Gastrocnemius medialis (tissue), 4 donors: ENCODE data around the gene ANKRD13B.

Experiments used
- POLR2A ChIP-seq, 2 donors: fragments of 450-650 bp; IDR thresholded peaks; one replicate each; pipeline ENCODE4 v1.6.1; 2017; ENCODE audit warnings: antibody characterized with exemption in 2 of 2, mild to moderate bottlenecking in 2 of 2, moderate library complexity in 2 of 2
- TF ChIP-seq, protein P1 (sequence below), 5 experiments: fragments of 450-650 bp in 3 of 5; fragments of 200-600 bp in 2 of 5; sonication (generic) in 2 of 5; IDR thresholded peaks in 4 of 5; conservative IDR thresholded peaks in 1 of 5; 1 replicate in 4 of 5; 2 replicates in 1 of 5; pipeline ENCODE4 v1.5.1; 2016 to 2019; ENCODE audit warnings: antibody characterized with exemption in 5 of 5, mild to moderate bottlenecking in 3 of 5, moderate library complexity in 3 of 5

DNA sequence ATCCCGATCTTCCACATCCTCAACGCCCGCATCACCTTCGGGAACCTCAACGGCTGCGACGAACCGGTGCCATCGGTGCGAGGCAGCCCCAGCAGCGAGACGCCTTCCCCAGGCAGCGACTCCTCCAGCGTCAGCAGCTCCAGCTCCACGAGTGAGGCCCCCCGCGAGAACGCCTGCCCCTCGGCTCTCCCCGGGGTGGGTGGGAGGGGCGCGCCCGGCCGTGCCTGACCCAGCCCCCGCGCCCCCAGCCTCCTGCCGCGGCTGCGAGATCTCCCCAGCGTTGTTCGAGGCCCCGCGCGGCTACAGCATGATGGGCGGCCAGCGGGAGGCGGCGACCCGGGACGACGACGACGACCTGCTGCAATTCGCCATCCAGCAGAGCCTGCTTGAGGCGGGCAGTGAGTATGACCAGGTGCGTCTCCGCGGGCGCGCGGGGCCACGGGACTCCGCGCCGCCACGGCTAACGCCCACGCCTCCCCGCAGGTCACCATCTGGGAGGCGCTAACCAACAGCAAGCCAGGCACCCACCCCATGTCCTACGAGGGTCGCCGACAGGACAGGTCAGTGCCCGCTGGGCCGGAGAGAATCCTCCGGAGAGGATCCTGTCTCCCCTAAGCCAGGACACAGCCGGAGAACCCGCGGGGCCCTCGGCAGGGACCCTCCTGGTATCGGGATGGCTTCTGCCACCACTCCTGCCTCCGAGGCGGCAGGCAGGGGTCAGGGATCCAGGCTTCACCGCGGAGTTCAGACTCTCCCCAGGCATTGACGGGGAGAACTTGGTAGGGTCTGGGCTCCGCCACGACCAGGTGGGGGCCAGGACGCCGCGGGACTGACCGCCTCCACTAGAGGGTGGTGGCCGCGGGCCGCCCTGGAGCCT is 19.7 kb downstream of the ANKRD13B start:
- TF ChIP-seq, protein P1, sequence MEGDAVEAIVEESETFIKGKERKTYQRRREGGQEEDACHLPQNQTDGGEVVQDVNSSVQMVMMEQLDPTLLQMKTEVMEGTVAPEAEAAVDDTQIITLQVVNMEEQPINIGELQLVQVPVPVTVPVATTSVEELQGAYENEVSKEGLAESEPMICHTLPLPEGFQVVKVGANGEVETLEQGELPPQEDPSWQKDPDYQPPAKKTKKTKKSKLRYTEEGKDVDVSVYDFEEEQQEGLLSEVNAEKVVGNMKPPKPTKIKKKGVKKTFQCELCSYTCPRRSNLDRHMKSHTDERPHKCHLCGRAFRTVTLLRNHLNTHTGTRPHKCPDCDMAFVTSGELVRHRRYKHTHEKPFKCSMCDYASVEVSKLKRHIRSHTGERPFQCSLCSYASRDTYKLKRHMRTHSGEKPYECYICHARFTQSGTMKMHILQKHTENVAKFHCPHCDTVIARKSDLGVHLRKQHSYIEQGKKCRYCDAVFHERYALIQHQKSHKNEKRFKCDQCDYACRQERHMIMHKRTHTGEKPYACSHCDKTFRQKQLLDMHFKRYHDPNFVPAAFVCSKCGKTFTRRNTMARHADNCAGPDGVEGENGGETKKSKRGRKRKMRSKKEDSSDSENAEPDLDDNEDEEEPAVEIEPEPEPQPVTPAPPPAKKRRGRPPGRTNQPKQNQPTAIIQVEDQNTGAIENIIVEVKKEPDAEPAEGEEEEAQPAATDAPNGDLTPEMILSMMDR (IDR thresholded peaks at IDR 0.05 in 4 of 5, conservative IDR thresholded peaks at IDR 0.05 in 1 of 5): no peak
- no peak for TF ChIP-seq POLR2A (IDR thresholded peaks at IDR 0.05)
